IMR-90 (cell line): ENCODE data around the gene LBP.

Source experiments
- CEBPB ChIP-seq: IDR thresholded peaks from 2 replicates; pipeline ENCODE4 v1.6.1; 2012; ENCODE audit warnings: low read depth, low read length, improper control_type of control experiment
- CTCF ChIP-seq: conservative IDR thresholded peaks from 2 replicates; pipeline ENCODE4 v1.5.1; 2012; ENCODE audit warnings: mild to moderate bottlenecking, low read depth, low read length, improper control_type of control experiment
- ELK1 ChIP-seq: fragments of 150-350 bp; IDR thresholded peaks from 2 replicates; pipeline ENCODE4 v1.6.1; 2016; ENCODE audit warnings: low read depth, mild to moderate bottlenecking, low read length, moderate library complexity, borderline replicate concordance
- MAFK ChIP-seq: IDR thresholded peaks from 2 replicates; pipeline ENCODE4 v1.6.1; 2012; ENCODE audit warnings: low read depth, low read length, improper control_type of control experiment
- POLR2A ChIP-seq: IDR thresholded peaks from 2 replicates; pipeline ENCODE4 v1.6.1; 2012; ENCODE audit warnings: mild to moderate bottlenecking, low read depth, low read length
- RAD21 ChIP-seq: IDR thresholded peaks from 2 replicates; pipeline ENCODE4 v1.6.1; 2012; ENCODE audit warnings: low read length, improper control_type of control experiment
- RCOR1 ChIP-seq: IDR thresholded peaks from 2 replicates; pipeline ENCODE4 v1.6.1; 2012; ENCODE audit warnings: mild to moderate bottlenecking, low read length, improper control_type of control experiment; ENCODE audit not compliant: insufficient replicate concordance
- RFX5 ChIP-seq: IDR thresholded peaks from 2 replicates; pipeline ENCODE4 v1.8.0; 2012; ENCODE audit warnings: low read depth, mild to moderate bottlenecking, low read length, moderate library complexity
- USF2 ChIP-seq: fragments of 150-350 bp; IDR thresholded peaks from 2 replicates; pipeline ENCODE4 v1.6.1; 2017; ENCODE audit warnings: mild to moderate bottlenecking, antibody characterized with exemption, low read length, low read depth

GRCh38 chr20:38334016-38334415 lies 12.3 kb upstream of the LBP start:
- no peak for TF ChIP-seq POLR2A
- no peak for TF ChIP-seq CEBPB
- TF ChIP-seq CTCF: no peak
- no peak for TF ChIP-seq RFX5
- no peak for TF ChIP-seq RAD21
- no peak for TF ChIP-seq RCOR1
- TF ChIP-seq MAFK: no peak
- no peak for TF ChIP-seq USF2
- TF ChIP-seq ELK1: no peak
